SK-N-SH treated with all-trans-retinoic acid at 6 μM for 48 hours (cell line): ENCODE results near the gene SENP1.

Experiments used
- ZNF70 ChIP-seq: fragments of 450-650 bp; formaldehyde crosslinking; IDR thresholded peaks from 2 replicates; pipeline ENCODE4 v1.5.0; 2020; ENCODE audit warnings: mild to moderate bottlenecking, moderate library complexity
- TF ChIP-seq, protein P1 (sequence below): fragments of 250-450 bp; sonication (Bioruptor Pico); IDR thresholded peaks from 2 replicates; pipeline ENCODE4 v1.8.0; 2020; ENCODE audit warnings: mild to moderate bottlenecking, moderate library complexity, borderline replicate concordance

DNA sequence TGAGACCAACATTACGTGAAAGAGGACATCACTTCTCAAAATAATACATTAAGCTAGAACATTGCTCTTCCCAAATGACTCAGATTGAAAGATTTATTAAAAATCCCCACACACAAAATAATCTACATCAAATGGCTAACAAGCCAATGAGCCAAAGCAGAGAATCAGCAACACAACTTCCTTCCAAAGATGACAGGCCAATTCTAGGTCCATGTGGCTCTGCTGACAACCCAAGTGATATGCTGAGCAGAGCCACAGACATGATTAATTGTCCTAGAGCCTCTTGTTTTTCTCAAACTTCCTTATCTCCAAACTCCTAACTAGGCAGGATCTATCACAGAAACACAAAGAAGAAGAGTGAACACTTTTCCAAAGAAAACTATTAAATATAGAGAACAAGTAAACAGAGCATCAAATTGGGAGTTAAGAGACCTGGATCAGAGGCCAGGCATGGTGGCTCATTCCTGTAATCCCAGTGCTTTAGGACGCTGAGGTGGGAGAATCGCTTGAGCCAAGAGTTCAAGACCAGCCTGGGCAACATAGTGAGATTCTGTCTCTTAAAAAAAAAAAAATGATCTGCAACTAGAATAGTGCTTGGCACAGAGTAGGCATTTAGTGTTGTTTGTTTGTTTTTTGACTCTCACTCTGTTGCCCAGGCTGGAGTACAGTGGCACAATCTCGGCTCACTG, 38.5 kb downstream of the SENP1 start:
- TF ChIP-seq, protein P1, sequence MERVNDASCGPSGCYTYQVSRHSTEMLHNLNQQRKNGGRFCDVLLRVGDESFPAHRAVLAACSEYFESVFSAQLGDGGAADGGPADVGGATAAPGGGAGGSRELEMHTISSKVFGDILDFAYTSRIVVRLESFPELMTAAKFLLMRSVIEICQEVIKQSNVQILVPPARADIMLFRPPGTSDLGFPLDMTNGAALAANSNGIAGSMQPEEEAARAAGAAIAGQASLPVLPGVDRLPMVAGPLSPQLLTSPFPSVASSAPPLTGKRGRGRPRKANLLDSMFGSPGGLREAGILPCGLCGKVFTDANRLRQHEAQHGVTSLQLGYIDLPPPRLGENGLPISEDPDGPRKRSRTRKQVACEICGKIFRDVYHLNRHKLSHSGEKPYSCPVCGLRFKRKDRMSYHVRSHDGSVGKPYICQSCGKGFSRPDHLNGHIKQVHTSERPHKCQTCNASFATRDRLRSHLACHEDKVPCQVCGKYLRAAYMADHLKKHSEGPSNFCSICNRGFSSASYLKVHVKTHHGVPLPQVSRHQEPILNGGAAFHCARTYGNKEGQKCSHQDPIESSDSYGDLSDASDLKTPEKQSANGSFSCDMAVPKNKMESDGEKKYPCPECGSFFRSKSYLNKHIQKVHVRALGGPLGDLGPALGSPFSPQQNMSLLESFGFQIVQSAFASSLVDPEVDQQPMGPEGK (CRISPR knock-in tag), result no peak
- no peak for TF ChIP-seq ZNF70 (CRISPR knock-in tag)
